Naive B cell (primary cell): ENCODE data around the gene DGKI. TPM values are rescaled to one million over a fixed set of nuclear protein-coding genes. Genes with fewer than 3 reads are reported as not detected.

Experiments
- ATAC-seq, 2 donors: fragments of 150-1000 bp; cut with Tn5 transposase; 2 replicates each; pipeline ENCODE4 v1.10.0; 2021; ENCODE audit warnings: low read depth in 2 of 2, mild to moderate bottlenecking in 2 of 2, moderate library complexity in 2 of 2
- DNase-seq: peaks from one replicate; pipeline ENCODE4 v3.0.0; 2022
- H3K27ac Mint-ChIP-seq, 6 donors: one replicate each; pipeline ENCODE4 v1.8.0; 2020 to 2022; ENCODE audit warnings: mild to moderate bottlenecking in 6 of 6, mixed read lengths in 6 of 6, moderate library complexity in 5 of 6, inconsistent platforms in 2 of 6
- H3K27me3 Mint-ChIP-seq, 3 donors: one replicate each; pipeline ENCODE4 v1.8.0; 2021 to 2022; ENCODE audit warnings: mixed read lengths in 3 of 3, mild to moderate bottlenecking in 1 of 3
- H3K36me3 Mint-ChIP-seq, 2 donors: one replicate each; pipeline ENCODE4 v1.8.0; 2020 to 2022; ENCODE audit warnings: mixed read lengths in 2 of 2, inconsistent platforms in 1 of 2, mild to moderate bottlenecking in 1 of 2
- H3K4me1 Mint-ChIP-seq, 3 donors: one replicate each; pipeline ENCODE4 v1.8.0; 2020 to 2022; ENCODE audit warnings: mixed read lengths in 3 of 3, inconsistent platforms in 1 of 3, mild to moderate bottlenecking in 1 of 3, moderate library complexity in 1 of 3
- H3K4me3 Mint-ChIP-seq, 8 donors: one replicate each; pipeline ENCODE4 v1.8.0; 2020 to 2022; ENCODE audit warnings: mild to moderate bottlenecking in 8 of 8, mixed read lengths in 8 of 8, moderate library complexity in 8 of 8, inconsistent platforms in 2 of 8
- H3K9me3 Mint-ChIP-seq, 7 donors: one replicate each; pipeline ENCODE4 v1.8.0; 2020 to 2022; ENCODE audit warnings: mixed read lengths in 7 of 7, mild to moderate bottlenecking in 5 of 7, inconsistent platforms in 2 of 7, moderate library complexity in 1 of 7
- polyA plus RNA-seq, 6 donors: library from polyadenylated mRNA; unstranded; fragments of 300-500 nt; fragmentation: Illumina TruSeq; gene quantifications; one replicate each; pipeline ENCODE4 v1.2.3, GENCODE V29; 2021; ENCODE audit warnings: low read depth in 6 of 6

DGKI gene
- polyA plus RNA-seq, 6 donors from 2014 or later = not detected

DNA sequence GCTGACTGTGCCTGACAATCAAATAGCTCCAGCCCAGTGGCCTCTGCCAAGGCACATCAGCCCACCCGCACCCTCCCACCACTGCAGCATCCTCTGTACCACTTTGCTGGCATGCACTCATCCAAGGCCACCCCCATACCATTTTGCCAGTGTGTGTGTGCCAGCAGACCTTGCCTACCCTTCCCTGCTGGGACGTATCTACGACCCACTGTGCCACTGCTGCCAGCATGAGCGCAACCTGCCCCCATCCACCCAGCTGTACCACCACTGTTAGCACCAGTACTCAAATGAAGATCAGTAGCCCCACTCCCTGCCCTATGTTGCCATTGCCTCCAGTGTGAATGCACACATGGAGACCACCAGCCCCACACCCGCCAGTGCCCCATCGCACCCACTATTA is 353.9 kb downstream of the DGKI start:
- Mint-ChIP-seq H3K36me3 (peaks cover 4 to 9% of the 10 kb centered on the region in 2 donors), H3K9me3 (peaks cover 12 to 34% (median 23%) of the 10 kb centered on the region in 7 donors), H3K27ac (no peak overlapping the region), H3K4me3 (no peak overlapping the region), H3K4me1 (no peaks in the 10 kb centered on the region), H3K27me3 (no peaks in the 10 kb centered on the region)
- DNase-seq (no peak), ATAC-seq (no peak)

GRCh38 chr7:137489880-137490279 is 356.9 kb downstream of the DGKI start:
- no peak for DNase-seq
- no peaks in the 10 kb centered on the region for H3K4me1 Mint-ChIP-seq
- ATAC-seq = no peak
- H3K4me3 Mint-ChIP-seq = no peak overlapping the region
- H3K27me3 Mint-ChIP-seq = no peaks in the 10 kb centered on the region
- H3K9me3 Mint-ChIP-seq = peaks cover 3 to 21% (median 11%) of the 10 kb centered on the region in 7 donors
- H3K27ac Mint-ChIP-seq = no peak overlapping the region
- peaks cover 4 to 9% of the 10 kb centered on the region in 2 donors for H3K36me3 Mint-ChIP-seq

DNA sequence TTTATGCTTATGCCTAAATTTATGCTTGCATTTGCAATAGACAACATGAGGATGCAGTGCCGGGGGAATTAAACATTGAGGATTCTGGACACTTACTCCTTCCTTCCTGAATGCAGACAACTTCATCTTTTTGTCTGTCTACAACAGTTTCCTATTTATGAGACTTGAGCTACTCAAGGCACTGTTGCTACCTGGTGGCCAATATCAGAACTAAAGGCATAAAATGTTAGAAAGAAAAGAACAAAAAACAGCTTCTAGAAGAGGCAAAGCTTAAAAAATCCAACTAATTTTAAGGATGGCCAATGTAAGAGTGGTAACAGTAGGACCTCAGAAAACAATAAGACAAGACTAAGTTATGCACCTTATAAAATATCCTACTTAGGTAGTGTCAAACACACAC is 358.7 kb downstream of the DGKI start:
- Mint-ChIP-seq H3K9me3 (peaks cover 0 to 5% (median under 1%) of the 10 kb centered on the region in 7 donors), H3K36me3 (no peaks in the 10 kb centered on the region), H3K27ac (no peak overlapping the region), H3K4me3 (no peak overlapping the region), H3K4me1 (no peaks in the 10 kb centered on the region), H3K27me3 (no peaks in the 10 kb centered on the region)
- no peak for ATAC-seq
- DNase-seq = no peak

- no peak overlapping the region for H3K27ac Mint-ChIP-seq
- H3K27me3 Mint-ChIP-seq = no peaks in the 10 kb centered on the region
- no peak for DNase-seq
- no peak for ATAC-seq
- no peaks in the 10 kb centered on the region for H3K4me1 Mint-ChIP-seq
- H3K36me3 Mint-ChIP-seq = no peaks in the 10 kb centered on the region
- no peak overlapping the region for H3K4me3 Mint-ChIP-seq
- peaks cover 0 to 12% (median 0%) of the 10 kb centered on the region in 7 donors for H3K9me3 Mint-ChIP-seq
These were observed 361.0 kb downstream of the DGKI start for GRCh38 chr7:137485818-137486217.

DNA sequence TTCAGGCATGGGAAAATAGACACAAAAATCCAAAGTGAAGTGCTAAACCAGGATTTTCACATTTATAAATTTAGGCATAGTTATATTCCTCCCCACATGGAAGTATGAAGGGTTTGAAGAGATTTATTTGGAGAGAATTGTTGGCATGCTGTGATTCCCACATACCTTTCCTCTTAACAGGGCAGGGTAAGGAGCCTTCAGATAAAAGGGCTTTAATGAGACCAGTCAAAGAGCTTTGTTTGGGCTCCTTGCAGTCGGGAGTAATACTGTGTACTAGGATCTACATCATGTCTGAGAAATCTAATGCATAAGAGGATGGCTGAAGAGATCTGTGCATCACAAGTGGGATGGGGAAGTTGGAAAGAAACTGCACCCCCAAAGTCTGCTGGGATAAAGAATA is 362.4 kb downstream of the DGKI start:
- DNase-seq = no peak
- H3K9me3 Mint-ChIP-seq = peaks cover 0 to 14% (median 0%) of the 10 kb centered on the region in 7 donors
- no peaks in the 10 kb centered on the region for H3K27me3 Mint-ChIP-seq
- no peaks in the 10 kb centered on the region for H3K4me1 Mint-ChIP-seq
- ATAC-seq = no peak
- no peak overlapping the region for H3K4me3 Mint-ChIP-seq
- no peaks in the 10 kb centered on the region for H3K36me3 Mint-ChIP-seq
- no peak overlapping the region for H3K27ac Mint-ChIP-seq

GRCh38 chr7:137482466-137482865 is 364.3 kb downstream of the DGKI start:
- H3K9me3 Mint-ChIP-seq = peaks cover 0 to 14% (median 0%) of the 10 kb centered on the region in 7 donors
- H3K4me1 Mint-ChIP-seq = no peaks in the 10 kb centered on the region

GRCh38 chr7:137480824-137481365 is 365.9 kb downstream of the DGKI start:
- peaks cover 0 to 14% (median 1%) of the 10 kb centered on the region in 7 donors for H3K9me3 Mint-ChIP-seq
- no peak for ATAC-seq

More at GRCh38 chr7:137482466-137482865, 364.3 kb downstream of the DGKI start:
- no peaks in the 10 kb centered on the region for H3K27me3 Mint-ChIP-seq
- no peaks in the 10 kb centered on the region for H3K36me3 Mint-ChIP-seq
- DNase-seq = no peak
- ATAC-seq = no peak
- H3K27ac Mint-ChIP-seq = no peak overlapping the region
- no peak overlapping the region for H3K4me3 Mint-ChIP-seq

DNA sequence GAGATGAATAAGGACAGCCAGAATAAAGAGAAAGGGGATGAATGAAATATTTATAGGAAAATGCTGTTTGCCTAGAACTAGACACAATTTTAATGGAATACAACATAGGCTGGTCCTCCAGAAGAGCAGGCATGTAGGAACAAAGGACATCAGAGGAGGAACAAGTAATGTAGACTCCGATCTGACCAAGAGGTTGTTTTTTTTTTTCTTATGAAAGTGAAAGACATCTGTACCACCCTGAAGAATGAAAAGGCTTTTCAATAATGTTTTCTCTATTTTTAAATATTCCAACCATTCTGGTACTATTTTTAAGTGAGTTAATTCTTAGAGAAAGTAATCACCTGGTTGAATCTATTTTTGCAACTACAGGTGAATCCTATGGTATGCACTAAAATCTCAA is 366.4 kb downstream of the DGKI start:
- H3K27me3 Mint-ChIP-seq = no peaks in the 10 kb centered on the region
- ATAC-seq = no peak
- no peaks in the 10 kb centered on the region for H3K36me3 Mint-ChIP-seq
- DNase-seq = no peak
- peaks cover 0 to 14% (median 1%) of the 10 kb centered on the region in 7 donors for H3K9me3 Mint-ChIP-seq
- H3K4me3 Mint-ChIP-seq = no peak overlapping the region
- no peak overlapping the region for H3K27ac Mint-ChIP-seq
- no peaks in the 10 kb centered on the region for H3K4me1 Mint-ChIP-seq

More at GRCh38 chr7:137480824-137481365, 365.9 kb downstream of the DGKI start:
- H3K4me1 Mint-ChIP-seq = no peaks in the 10 kb centered on the region
- no peak overlapping the region for H3K4me3 Mint-ChIP-seq
- no peaks in the 10 kb centered on the region for H3K36me3 Mint-ChIP-seq
- H3K27me3 Mint-ChIP-seq = no peaks in the 10 kb centered on the region
- peak overlapping the region in 1 of 6 donors; percentile 36 for H3K27ac Mint-ChIP-seq
- DNase-seq = no peak

GRCh38 chr7:137476937-137477336 is 369.8 kb downstream of the DGKI start:
- no peak overlapping the region for H3K4me3 Mint-ChIP-seq
- peaks cover 0 to 5% (median 0%) of the 10 kb centered on the region in 7 donors for H3K9me3 Mint-ChIP-seq
- no peak overlapping the region for H3K27ac Mint-ChIP-seq
- no peak for DNase-seq
- no peak for ATAC-seq
- no peaks in the 10 kb centered on the region for H3K4me1 Mint-ChIP-seq
- no peaks in the 10 kb centered on the region for H3K27me3 Mint-ChIP-seq
- H3K36me3 Mint-ChIP-seq = no peaks in the 10 kb centered on the region

GRCh38 chr7:137475966-137476365 is 370.8 kb downstream of the DGKI start:
- ATAC-seq (no peak), DNase-seq (no peak)
- no peak overlapping the region for H3K27ac Mint-ChIP-seq
- no peaks in the 10 kb centered on the region for H3K36me3 Mint-ChIP-seq
- H3K4me3 Mint-ChIP-seq = no peak overlapping the region
- no peaks in the 10 kb centered on the region for H3K4me1 Mint-ChIP-seq
- H3K27me3 Mint-ChIP-seq = no peaks in the 10 kb centered on the region
- peaks cover 0 to 4% (median 0%) of the 10 kb centered on the region in 7 donors for H3K9me3 Mint-ChIP-seq

- Mint-ChIP-seq H3K36me3 (no peaks in the 10 kb centered on the region), H3K9me3 (peaks cover 0 to 4% (median 0%) of the 10 kb centered on the region in 7 donors), H3K27ac (no peak overlapping the region), H3K4me1 (no peaks in the 10 kb centered on the region), H3K27me3 (no peaks in the 10 kb centered on the region), H3K4me3 (no peak overlapping the region)
- no peak for ATAC-seq
- no peak for DNase-seq
These were observed 372.2 kb downstream of the DGKI start for GRCh38 chr7:137474540-137475026.

- Mint-ChIP-seq H3K4me3 (no peak overlapping the region), H3K4me1 (no peaks in the 10 kb centered on the region), H3K9me3 (peaks cover 0 to 4% (median 0%) of the 10 kb centered on the region in 7 donors), H3K27ac (peak overlapping the region in 1 of 6 donors; percentile 47), H3K27me3 (no peaks in the 10 kb centered on the region), H3K36me3 (no peaks in the 10 kb centered on the region)
- DNase-seq = no peak
- no peak for ATAC-seq
These were observed 375.6 kb downstream of the DGKI start for GRCh38 chr7:137471128-137471527.

GRCh38 chr7:137469858-137470257 is 376.9 kb downstream of the DGKI start:
- H3K27me3 Mint-ChIP-seq = no peaks in the 10 kb centered on the region
- ATAC-seq (no peak), DNase-seq (no peak)
- no peak overlapping the region for H3K4me3 Mint-ChIP-seq
- H3K36me3 Mint-ChIP-seq = no peaks in the 10 kb centered on the region
- H3K9me3 Mint-ChIP-seq = peaks cover 0 to 4% (median 0%) of the 10 kb centered on the region in 7 donors
- H3K27ac Mint-ChIP-seq = no peak overlapping the region
- H3K4me1 Mint-ChIP-seq = no peaks in the 10 kb centered on the region

- Mint-ChIP-seq H3K4me1 (no peaks in the 10 kb centered on the region), H3K27me3 (no peaks in the 10 kb centered on the region), H3K9me3 (peaks cover 0 to 2% (median 0%) of the 10 kb centered on the region in 7 donors), H3K27ac (no peak overlapping the region), H3K4me3 (no peak overlapping the region), H3K36me3 (no peaks in the 10 kb centered on the region)
- DNase-seq (no peak), ATAC-seq (no peak)
These were observed 377.5 kb downstream of the DGKI start for GRCh38 chr7:137469191-137469811.
